Measurements from ENCODE around the gene ACYP2.
"Not testable (repeated sequence)": the region's sequence is repeated elsewhere in the genome, so short reads cannot be mapped to it uniquely, and the experiment has no call there.

Gene ACYP2

GRCh38 chr2:54115284-54116137 lies at the start of gene ACYP2:
Gene ACYP2, plus strand, starts transcription at chr2:54115615.
- Histone ChIP-seq H3K27ac (peak within 1 kb of the TSS; percentile 93 to 100 (median 100)), H3K4me3 (peak within 1 kb of the TSS; percentile 47 to 88 (median 64))

- H3K27ac ChIP-seq, result peak overlapping the region in 3 of 21 experiments; percentile 8 to 33 (median 31)
- H3K4me3 ChIP-seq, result no peak overlapping the region
These were observed 49.5 kb upstream of the ACYP2 start for GRCh38 chr2:54065891-54066290.

- no peak overlapping the region for H3K4me3 ChIP-seq
- no peak overlapping the region for H3K27ac ChIP-seq
These were observed 47.5 kb upstream of the ACYP2 start for GRCh38 chr2:54067851-54068375.

- not testable (repeated sequence) for H3K4me3 ChIP-seq, H3K27ac ChIP-seq
These were observed 42.9 kb upstream of the ACYP2 start for GRCh38 chr2:54072483-54072882.

- Histone ChIP-seq H3K4me3 (no peak overlapping the region), H3K27ac (no peak overlapping the region)
These were observed 41.6 kb upstream of the ACYP2 start for GRCh38 chr2:54073796-54074195.

- no peak overlapping the region for H3K27ac ChIP-seq
These were observed 40.6 kb upstream of the ACYP2 start for GRCh38 chr2:54074606-54075341.

GRCh38 chr2:54076586-54076985 lies 38.8 kb upstream of the ACYP2 start:
- no peak overlapping the region for H3K4me3 ChIP-seq
- no peak overlapping the region for H3K27ac ChIP-seq

More at GRCh38 chr2:54074606-54075341, 40.6 kb upstream of the ACYP2 start:
- H3K4me3 ChIP-seq, result no peak overlapping the region

GRCh38 chr2:54077088-54077900 lies 38.1 kb upstream of the ACYP2 start:
- Histone ChIP-seq H3K27ac (no peak overlapping the region), H3K4me3 (no peak overlapping the region)

GRCh38 chr2:54079331-54079730 lies 36.1 kb upstream of the ACYP2 start:
- H3K27ac ChIP-seq, result no peak overlapping the region
- H3K4me3 ChIP-seq, result no peak overlapping the region

GRCh38 chr2:54081574-54081973 lies 33.8 kb upstream of the ACYP2 start:
- Histone ChIP-seq H3K27ac (no peak overlapping the region), H3K4me3 (no peak overlapping the region)

GRCh38 chr2:54083021-54083420 lies 32.4 kb upstream of the ACYP2 start:
- no peak overlapping the region for H3K4me3 ChIP-seq

GRCh38 chr2:54083445-54083844 lies 32.0 kb upstream of the ACYP2 start:
- Histone ChIP-seq H3K27ac (no peak overlapping the region), H3K4me3 (no peak overlapping the region)

More at GRCh38 chr2:54083021-54083420, 32.4 kb upstream of the ACYP2 start:
- no peak overlapping the region for H3K27ac ChIP-seq

- Histone ChIP-seq H3K4me3 (no peak overlapping the region), H3K27ac (no peak overlapping the region)
These were observed 30.8 kb upstream of the ACYP2 start for GRCh38 chr2:54084600-54084999.

GRCh38 chr2:54085069-54085468 lies 30.3 kb upstream of the ACYP2 start:
- Histone ChIP-seq H3K4me3 (no peak overlapping the region), H3K27ac (no peak overlapping the region)

GRCh38 chr2:54086157-54086556 lies 29.3 kb upstream of the ACYP2 start:
- no peak overlapping the region for H3K27ac ChIP-seq
- no peak overlapping the region for H3K4me3 ChIP-seq

GRCh38 chr2:54088191-54088634 lies 27.2 kb upstream of the ACYP2 start:
- Histone ChIP-seq H3K27ac (no peak overlapping the region), H3K4me3 (no peak overlapping the region)

GRCh38 chr2:54088719-54089118 lies 26.7 kb upstream of the ACYP2 start:
- no peak overlapping the region for H3K4me3 ChIP-seq

GRCh38 chr2:54090521-54091117 lies 24.8 kb upstream of the ACYP2 start:
- Histone ChIP-seq H3K4me3 (no peak overlapping the region), H3K27ac (no peak overlapping the region)

More at GRCh38 chr2:54088719-54089118, 26.7 kb upstream of the ACYP2 start:
- H3K27ac ChIP-seq, result no peak overlapping the region

- H3K4me3 ChIP-seq, result no peak overlapping the region
- H3K27ac ChIP-seq, result peak overlapping the region in 5 of 21 experiments; percentile 32 to 72 (median 48)
These were observed 22.5 kb upstream of the ACYP2 start for GRCh38 chr2:54092940-54093339.
